GM21786 (cell line): ENCODE measurements around the gene RALGAPA1.

Experiments
- ATAC-seq: cut with Tn5 transposase; IDR thresholded peaks from one replicate; pipeline ENCODE4 v1.9.1; 2021; ENCODE audit not compliant: unreplicated experiment

RALGAPA1 gene

GRCh38 chr14:35503646-35504045, 305.4 kb downstream of the RALGAPA1 start:
- ATAC-seq = no peak

DNA sequence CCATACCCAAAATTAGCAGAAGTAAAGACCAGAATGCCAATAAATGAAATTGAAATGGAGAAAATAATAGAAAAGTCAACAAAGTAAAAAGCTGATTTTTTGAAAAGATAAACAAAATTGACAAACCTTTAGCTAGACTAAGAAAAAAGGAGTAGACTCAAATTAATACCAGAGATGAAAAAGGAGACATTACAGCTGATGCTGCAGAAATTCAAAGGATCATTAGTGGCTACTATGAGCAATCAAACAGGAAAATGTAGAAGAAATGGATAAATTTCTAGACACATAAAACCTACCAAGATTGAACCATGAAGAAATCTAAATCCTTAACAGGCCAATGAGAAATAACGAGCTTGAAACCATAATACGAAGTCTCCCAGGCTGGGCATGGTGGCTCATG, 309.9 kb downstream of the RALGAPA1 start:
- ATAC-seq = no peak

GRCh38 chr14:35495278-35495677, 313.8 kb downstream of the RALGAPA1 start:
- ATAC-seq = no peak

DNA sequence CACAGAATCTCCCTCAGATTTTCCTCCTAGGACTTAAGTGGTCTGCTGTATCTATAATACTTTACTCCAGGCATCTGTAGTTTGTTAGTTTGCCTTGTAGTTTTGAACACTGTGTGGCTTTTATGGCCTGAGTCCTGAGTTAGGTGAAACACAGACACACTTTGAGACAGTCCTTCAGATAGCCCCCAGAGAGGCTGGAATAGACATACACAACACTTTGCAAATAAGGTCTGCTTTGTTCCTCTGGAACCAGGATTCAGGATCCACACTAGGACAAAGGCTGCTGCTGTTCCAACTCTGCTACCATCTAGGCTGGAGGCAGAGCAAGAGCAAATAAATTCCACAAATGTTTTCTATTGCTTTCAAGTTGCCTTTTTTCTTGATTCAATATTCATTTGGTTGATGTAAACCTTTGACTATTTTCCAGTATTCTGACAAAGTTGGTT, 316.5 kb downstream of the RALGAPA1 start:
- ATAC-seq = no peak
